K562 (cell line): ENCODE measurements around the gene GBX1. TPM values are rescaled to one million over a fixed set of nuclear protein-coding genes. Genes with fewer than 3 reads are reported as not detected.

Source experiments
- CREB1 ChIP-seq, 2 experiments: sonication (generic) in 1 of 2; formaldehyde crosslinking in 1 of 2; IDR thresholded peaks; 2 replicates each; pipeline versions ENCODE4 v1.6.1 to v1.8.0; 2012 to 2022; ENCODE audit warnings: inconsistent platforms in 1 of 2, mild to moderate bottlenecking in 1 of 2, missing genetic modification reagents in 1 of 2, moderate library complexity in 1 of 2
- DMBX1 ChIP-seq: fragments of 250-450 bp; sonication (Bioruptor Pico); IDR thresholded peaks from 2 replicates; pipeline ENCODE4 v1.8.0; 2022; ENCODE audit warnings: inconsistent platforms, mild to moderate bottlenecking, moderate library complexity, borderline replicate concordance
- ELF1 ChIP-seq: fragments of 200-800 bp; sonication (Bioruptor generic); IDR thresholded peaks from 2 replicates; pipeline ENCODE4 v1.6.1; 2016; ENCODE audit warnings: missing genetic modification characterization, missing compliant biosample characterization
- LCOR ChIP-seq: sonication (generic); formaldehyde crosslinking; IDR thresholded peaks from 2 replicates; pipeline ENCODE4 v1.8.0; 2022; ENCODE audit warnings: mild to moderate bottlenecking, missing genetic modification reagents
- MAX ChIP-seq: sonication (generic); formaldehyde crosslinking; IDR thresholded peaks from 2 replicates; pipeline ENCODE4 v1.9.0; 2022; ENCODE audit warnings: mild to moderate bottlenecking, missing genetic modification reagents
- MED1 ChIP-seq: sonication (generic); formaldehyde crosslinking; IDR thresholded peaks from 2 replicates; pipeline ENCODE4 v1.8.1; 2023; ENCODE audit warnings: missing genetic modification reagents, borderline replicate concordance
- MTA1 ChIP-seq: fragments of 450-650 bp; IDR thresholded peaks from 2 replicates; pipeline ENCODE4 v1.6.1; 2017; ENCODE audit warnings: borderline replicate concordance
- NRF1 ChIP-seq, 2 experiments: fragments of 450-650 bp; IDR thresholded peaks in 1 of 2; conservative IDR thresholded peaks in 1 of 2; 2 replicates each; pipeline ENCODE4 v1.6.1; 2014; ENCODE audit warnings: mild to moderate bottlenecking in 2 of 2
- PHF20 ChIP-seq: fragments of 450-650 bp; IDR thresholded peaks from 2 replicates; pipeline ENCODE4 v1.6.1; 2018; ENCODE audit not compliant: partially characterized antibody
- PYGO2 ChIP-seq: fragments of 450-650 bp; IDR thresholded peaks from 2 replicates; pipeline ENCODE4 v1.6.1; 2016; ENCODE audit warnings: mild to moderate bottlenecking, missing genetic modification characterization, moderate library complexity, missing compliant biosample characterization
- RBM17 ChIP-seq: fragments of 200-400 bp; formaldehyde crosslinking; IDR thresholded peaks from 2 replicates; pipeline ENCODE4 v1.6.1; 2017; ENCODE audit warnings: low read depth, mild to moderate bottlenecking, low read length, borderline replicate concordance
- SMARCC2 ChIP-seq: fragments of 450-650 bp; IDR thresholded peaks from 2 replicates; pipeline ENCODE4 v1.6.1; 2017; ENCODE audit warnings: antibody characterized with exemption, moderate library complexity, mild to moderate bottlenecking, low read depth
- TARDBP ChIP-seq: fragments of 450-650 bp; IDR thresholded peaks from 2 replicates; pipeline ENCODE4 v1.6.1; 2016
- TBL1XR1 ChIP-seq, 2 experiments: IDR thresholded peaks; 2 replicates each; pipeline ENCODE4 v1.6.1; 2012; ENCODE audit warnings: improper control_type of control experiment in 2 of 2, low read length in 2 of 2, mild to moderate bottlenecking in 1 of 2
- TCF7L2 ChIP-seq: fragments of 150-350 bp; IDR thresholded peaks from 2 replicates; pipeline ENCODE4 v1.6.1; 2016; ENCODE audit warnings: low read depth, mild to moderate bottlenecking, low read length, moderate library complexity
- USF2 ChIP-seq: sonication (generic); formaldehyde crosslinking; IDR thresholded peaks from 2 replicates; pipeline ENCODE4 v1.5.0; 2020; ENCODE audit warnings: missing genetic modification reagents
- ZBTB26 ChIP-seq: fragments of 450-650 bp; formaldehyde crosslinking; IDR thresholded peaks from 2 replicates; pipeline ENCODE4 v1.4.0; 2022; ENCODE audit warnings: missing genetic modification characterization
- ZBTB9 ChIP-seq: fragments of 450-650 bp; formaldehyde crosslinking; IDR thresholded peaks from 2 replicates; pipeline ENCODE4 v1.4.0; 2020; ENCODE audit warnings: mild to moderate bottlenecking, moderate library complexity
- ZFP30 ChIP-seq: fragments of 250-450 bp; sonication (Bioruptor Pico); IDR thresholded peaks from 2 replicates; pipeline ENCODE4 v1.8.0; 2022; ENCODE audit warnings: moderate library complexity, mild to moderate bottlenecking, inconsistent platforms, borderline replicate concordance
- ZNF280B ChIP-seq: fragments of 250-450 bp; sonication (Bioruptor Pico); IDR thresholded peaks from 2 replicates; pipeline ENCODE4 v1.5.1; 2021; ENCODE audit warnings: mild to moderate bottlenecking
- ZNF384 ChIP-seq: IDR thresholded peaks from 2 replicates; pipeline ENCODE4 v1.6.1; 2012; ENCODE audit warnings: low read depth, low read length, improper control_type of control experiment
- ZNF586 ChIP-seq: fragments of 450-650 bp; formaldehyde crosslinking; conservative IDR thresholded peaks from 2 replicates; pipeline ENCODE4 v1.4.0; 2020; ENCODE audit warnings: mild to moderate bottlenecking, moderate library complexity
- ZNF644 ChIP-seq: fragments of 200-800 bp; sonication (Bioruptor generic); IDR thresholded peaks from 2 replicates; pipeline ENCODE4 v1.6.1; 2016; ENCODE audit warnings: low read depth, missing genetic modification characterization, missing compliant biosample characterization
- ZNF696 ChIP-seq: fragments of 250-450 bp; sonication (Bioruptor Pico); conservative IDR thresholded peaks from 2 replicates; pipeline ENCODE4 v1.4.0; 2020; ENCODE audit warnings: mild to moderate bottlenecking, moderate library complexity
- polyA plus RNA-seq, 8 experiments: library from polyadenylated mRNA; depleted of rRNA in 4 of 8; stranded (reverse) in 5 of 8; unstranded in 3 of 8; fragments of >200 nt; fragmentation: Nextera tagmentation in 2 of 8; fragmentation: Illumina TruSeq in 1 of 8; extraction: Ambion mirVana in 2 of 8; extraction: Trizol in 1 of 8; gene quantifications; 2 replicates each; pipeline versions ENCODE4 v1.2.1 to v1.2.3, GENCODE V29; 2011 to 2014; ENCODE audit warnings: inconsistent platforms in 1 of 8, missing spikeins in 1 of 8
- total RNA-seq, 7 experiments: library from RNA; depleted of rRNA in 6 of 7; stranded (reverse); fragments of >200 nt in 6 of 7; fragmentation: Illumina TruSeq in 2 of 7; extraction: Trizol in 2 of 7; gene quantifications; 2 replicates each; pipeline versions ENCODE4 v1.2.1 to v1.2.3, GENCODE V29; 2011 to 2021; ENCODE audit warnings: low replicate concordance in 1 of 7

GBX1 gene
- total and polyA plus RNA-seq, 9 of the 15 experiments (the other 6 are each of a cell fraction or from before 2014, with no cell fraction given): not detected

- TF ChIP-seq CREB1 (IDR thresholded peaks at IDR 0.05): peak; percentile 83
- peak; percentile 91 for TF ChIP-seq CREB1 (CRISPR knock-in tag; IDR thresholded peaks at IDR 0.05)
- no peak for TF ChIP-seq USF2
- TF ChIP-seq RBM17: no peak
- TF ChIP-seq ZNF696: no peak
- TF ChIP-seq ZNF644 (tag): no peak
- no peak for TF ChIP-seq ELF1 (tag)
- 0 out of 2 replicates have a peak, but pooled peaks have one; percentile 39 for TF ChIP-seq MAX (CRISPR knock-in tag)
- no peak for TF ChIP-seq ZNF280B (CRISPR knock-in tag)
- TF ChIP-seq DMBX1 (CRISPR knock-in tag): no peak
- TF ChIP-seq TBL1XR1 (IDR thresholded peaks at IDR 0.05; ENCODE audit: low read length in 2 of 2): peak; percentile 62 to 87; a peak in 2 of 4 replicates
- TF ChIP-seq LCOR (CRISPR knock-in tag): peak; percentile 96
- no peak for TF ChIP-seq PYGO2 (tag)
- peak; percentile 68 for TF ChIP-seq ZNF384
- TF ChIP-seq NRF1 (conservative IDR thresholded peaks at IDR 0.05 in 1 of 2, IDR thresholded peaks at IDR 0.05 in 1 of 2): no peak
- no peak for TF ChIP-seq TCF7L2
- TF ChIP-seq ZFP30 (CRISPR knock-in tag): no peak
- TF ChIP-seq MTA1: no peak
- no peak for TF ChIP-seq SMARCC2
- no peak for TF ChIP-seq PHF20
- no peak for TF ChIP-seq ZBTB26
- no peak for TF ChIP-seq ZBTB9 (CRISPR knock-in tag)
- TF ChIP-seq TARDBP: peak; percentile 86
- TF ChIP-seq MED1 (CRISPR knock-in tag): no peak
- no peak for TF ChIP-seq ZNF586 (CRISPR knock-in tag)
Observed at GRCh38 chr7:151172273-151173141, 5.0 kb upstream of the GBX1 start (continued).
